CD4-positive, alpha-beta T cell (primary cell): Measurements from ENCODE around the gene C9orf43. TPM values are rescaled to one million over a fixed set of nuclear protein-coding genes. Genes with fewer than 3 reads are reported as not detected.
"Not testable (repeated sequence)": the region's sequence is repeated elsewhere in the genome, so short reads cannot be mapped to it uniquely, and the experiment has no call there.

Experiments used
- ATAC-seq: fragments of 200-7000 bp; cut with Tn5 transposase; one replicate; pipeline ENCODE4 v1.10.0; 2022; ENCODE audit warnings: mild to moderate bottlenecking; ENCODE audit not compliant: poor library complexity
- CTCF ChIA-PET: fragments of 350-600 bp; sonication (Branson Sonifier 250); formaldehyde crosslinking; loops from one replicate; lab custom pipeline; 2021; ENCODE audit warnings: antibody characterized with exemption, inconsistent platforms; lab: Charles Lee
- POLR2A ChIA-PET: fragments of 350-600 bp; sonication (Branson Sonifier 250); formaldehyde crosslinking; loops from one replicate; lab custom pipeline; 2021; ENCODE audit warnings: antibody characterized with exemption, inconsistent platforms; lab: Charles Lee
- DNase-seq, 14 experiments: peaks; one replicate each; pipeline ENCODE4 v3.0.0-alpha.2; 2013 to 2020; ENCODE audit warnings: mixed read lengths in 2 of 14
- H3K27ac ChIP-seq, 2 donors: one replicate each; pipeline versions ENCODE4 v1.5.1 to v1.7.0; 2013; ENCODE audit warnings: low read length in 2 of 2, low read depth in 1 of 2, mild to moderate bottlenecking in 1 of 2
- H3K27me3 ChIP-seq, 2 experiments: 1 replicate in 1 of 2; 2 replicates in 1 of 2; pipeline versions ENCODE4 v1.6.1 to v1.7.0; 2013; ENCODE audit warnings: low read length in 2 of 2, control low read depth in 1 of 2, mild to moderate bottlenecking in 1 of 2, moderate library complexity in 1 of 2; ENCODE audit not compliant: insufficient read depth in 2 of 2, control insufficient read depth in 1 of 2
- H3K36me3 ChIP-seq: one replicate; pipeline ENCODE4 v1.6.1; 2013; ENCODE audit warnings: low read length, control low read depth; ENCODE audit not compliant: insufficient read depth
- H3K4me1 ChIP-seq: one replicate; pipeline ENCODE4 v1.6.1; 2013; ENCODE audit warnings: low read length, control low read depth; ENCODE audit not compliant: insufficient read depth
- H3K4me3 ChIP-seq: one replicate; pipeline ENCODE4 v1.5.1; 2013; ENCODE audit warnings: mild to moderate bottlenecking, low read length, moderate library complexity
- H3K9me3 ChIP-seq, 2 experiments: 1 replicate in 1 of 2; 2 replicates in 1 of 2; pipeline versions ENCODE4 v1.6.1 to v1.7.0; 2013; ENCODE audit warnings: low read length in 2 of 2, mild to moderate bottlenecking in 2 of 2, control low read depth in 1 of 2, moderate library complexity in 1 of 2; ENCODE audit not compliant: control insufficient read depth in 1 of 2, insufficient read depth in 1 of 2
- H3K27ac Mint-ChIP-seq: one replicate; pipeline ENCODE4 v1.8.0; 2020; ENCODE audit warnings: mixed read lengths
- H3K27me3 Mint-ChIP-seq: one replicate; pipeline ENCODE4 v1.8.0; 2021; ENCODE audit warnings: mixed read lengths
- H3K36me3 Mint-ChIP-seq: one replicate; pipeline ENCODE4 v1.8.0; 2021; ENCODE audit warnings: low read depth, mixed read lengths
- H3K4me1 Mint-ChIP-seq: one replicate; pipeline ENCODE4 v1.8.0; 2021; ENCODE audit warnings: low read depth, mixed read lengths
- H3K4me3 Mint-ChIP-seq: one replicate; pipeline ENCODE4 v1.8.0; 2020; ENCODE audit warnings: mild to moderate bottlenecking, mixed read lengths
- H3K9me3 Mint-ChIP-seq: one replicate; pipeline ENCODE4 v1.8.0; 2020; ENCODE audit warnings: mixed read lengths
- CTCF ChIP-seq: fragments of 200-600 bp; IDR thresholded peaks from one replicate; pipeline ENCODE4 v1.8.0; 2022; ENCODE audit warnings: antibody characterized with exemption, mild to moderate bottlenecking
- intact Hi-C, 2 experiments: fragments of 100-400 bp; cut with DNase I in 1 of 2; cut with micrococcal nuclease in 1 of 2; formaldehyde crosslinking; loops; one replicate each; pipeline versions ENCODE4 v1.15.1 to v1.9.0; 2023 to 2025; cut with DNase I, micrococcal nuclease
- total RNA-seq, 174 experiments: library from RNA in 2 of 174; stranded (reverse) in 2 of 174; gene quantifications; one replicate each; pipeline ENCODE4 v1.2.3 and lab custom pipeline; 2021 to 2026

The C9orf43 gene
- total RNA-seq, 2 experiments from 2014 or later = 0.60 to 0.95 TPM

- H3K9me3 Mint-ChIP-seq = no peaks in the 10 kb centered on the region
- H3K27ac Mint-ChIP-seq = peak overlapping the region; percentile 27
- Histone ChIP-seq H3K9me3 (no peaks in the 10 kb centered on the region), H3K36me3 (peaks cover 15% of the 10 kb centered on the region), H3K27me3 (no peaks in the 10 kb centered on the region), H3K4me1 (peaks cover 29% of the 10 kb centered on the region), H3K27ac (no peak overlapping the region), H3K4me3 (no peak overlapping the region)
- intact Hi-C loops = loop anchor here (2.0 to 10.0 kb wide), 4 partner anchors 59 to 249 kb away; partner anchors contain the start of genes BSPRY (in 1 of the 2), SLC31A2 (in 1 of the 2) and WDR31 (in 1 of the 2)
- H3K4me3 Mint-ChIP-seq = peak overlapping the region; percentile 7
- ChIA-PET POLR2A (interaction anchor here (1.0 kb wide), 1 partner anchor 128 kb away, joined by 4 read pairs; the partner anchor contains the start of genes CDC26 and PRPF4), CTCF (interaction anchor here (1.6 kb wide), 2 partner anchors 178 to 254 kb away, joined by 5 to 6 read pairs; no protein-coding TSS in a partner anchor)
- ATAC-seq (no peak), DNase-seq (no peak)
- H3K4me1 Mint-ChIP-seq = peaks cover 44% of the 10 kb centered on the region
- H3K36me3 Mint-ChIP-seq = peaks cover 20% of the 10 kb centered on the region
- no peak for TF ChIP-seq CTCF
- no peaks in the 10 kb centered on the region for H3K27me3 Mint-ChIP-seq
Measured at GRCh38 chr9:113403646-113404045, 6.9 kb upstream of the C9orf43 start.

DNA sequence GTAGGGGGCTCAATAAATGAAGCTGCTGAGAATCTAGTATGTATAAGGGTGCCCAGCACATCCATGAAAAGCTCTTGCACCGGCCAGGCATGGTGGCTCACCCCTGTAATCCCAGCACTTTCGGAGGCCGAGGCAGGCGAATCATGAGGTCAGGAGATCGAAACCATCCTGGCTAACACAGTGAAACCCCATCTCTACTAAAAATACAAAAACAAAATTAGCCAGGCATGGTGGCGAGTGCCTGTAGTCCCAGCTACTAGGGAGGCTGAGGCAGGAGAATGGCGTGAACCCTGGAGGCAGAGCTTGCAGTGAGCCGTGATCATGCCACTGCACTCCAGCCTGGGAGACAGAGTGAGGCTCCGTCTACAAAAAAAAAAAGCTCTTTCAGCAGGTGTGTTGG, 4.2 kb upstream of the C9orf43 start:
- CTCF ChIA-PET = interaction anchor here (0.9 kb wide), 1 partner anchor 131 kb away, joined by 3 read pairs; the partner anchor contains the start of genes CDC26 and PRPF4
- ATAC-seq, H3K27me3 ChIP-seq, H3K4me3 Mint-ChIP-seq, H3K4me3 ChIP-seq, DNase-seq, H3K27me3 Mint-ChIP-seq, H3K27ac ChIP-seq, POLR2A ChIA-PET, H3K9me3 ChIP-seq, H3K9me3 Mint-ChIP-seq: not testable (repeated sequence)
- Mint-ChIP-seq H3K4me1 (peaks cover 43% of the 10 kb centered on the region), H3K27ac (peak overlapping the region; percentile 94), H3K36me3 (peaks cover 43% of the 10 kb centered on the region)
- intact Hi-C loops = loop anchor here in 1 of 2 experiments (10.0 kb wide), 2 partner anchors 62 to 252 kb away; partner anchors contain the start of genes BSPRY, SLC31A2 and WDR31
- Histone ChIP-seq H3K36me3 (peaks cover 16% of the 10 kb centered on the region), H3K4me1 (peaks cover 18% of the 10 kb centered on the region)

GRCh38 chr9:113406873-113407511, 3.6 kb upstream of the C9orf43 start:
- intact Hi-C loops = loop anchor here in 1 of 2 experiments (1.0 to 10.0 kb wide), 4 partner anchors 62 to 252 kb away; partner anchors contain the start of genes BSPRY, SLC31A2 and WDR31

More at GRCh38 chr9:113406873-113407511, 3.6 kb upstream of the C9orf43 start:
- H3K9me3 ChIP-seq, H3K9me3 Mint-ChIP-seq, H3K27ac ChIP-seq, H3K4me3 ChIP-seq, POLR2A ChIA-PET, H3K27me3 Mint-ChIP-seq, H3K27me3 ChIP-seq: not testable (repeated sequence)
- H3K27ac Mint-ChIP-seq = peak overlapping the region; percentile 94
- H3K4me1 Mint-ChIP-seq = peaks cover 37% of the 10 kb centered on the region
- H3K36me3 ChIP-seq = peaks cover 16% of the 10 kb centered on the region
- ATAC-seq = peak; percentile 22
- H3K4me1 ChIP-seq = peaks cover 19% of the 10 kb centered on the region
- CTCF ChIA-PET = interaction anchor here (0.7 to 0.9 kb wide), 2 partner anchors 132 to 133 kb away, joined by 3 read pairs; partner anchors contain the start of genes CDC26 and PRPF4
- peaks cover 43% of the 10 kb centered on the region for H3K36me3 Mint-ChIP-seq
- peak in 13 of 14 experiments; percentile 34 to 83 (median 52) for DNase-seq
- TF ChIP-seq CTCF = peak; percentile 80
- peak overlapping the region; percentile 99 for H3K4me3 Mint-ChIP-seq
